Measurements from ENCODE around the gene IGLL5. TPM values are rescaled to one million over a fixed set of nuclear protein-coding genes. Genes with fewer than 3 reads are reported as not detected.

IGLL5 gene
- total RNA-seq, 1 donor from 2014 or later = not detected

GRCh38 chr22:22863001-22863400 lies 24.6 kb upstream of the IGLL5 start:
- DNase-seq (ENCODE audit: low read depth) = no peak

DNA sequence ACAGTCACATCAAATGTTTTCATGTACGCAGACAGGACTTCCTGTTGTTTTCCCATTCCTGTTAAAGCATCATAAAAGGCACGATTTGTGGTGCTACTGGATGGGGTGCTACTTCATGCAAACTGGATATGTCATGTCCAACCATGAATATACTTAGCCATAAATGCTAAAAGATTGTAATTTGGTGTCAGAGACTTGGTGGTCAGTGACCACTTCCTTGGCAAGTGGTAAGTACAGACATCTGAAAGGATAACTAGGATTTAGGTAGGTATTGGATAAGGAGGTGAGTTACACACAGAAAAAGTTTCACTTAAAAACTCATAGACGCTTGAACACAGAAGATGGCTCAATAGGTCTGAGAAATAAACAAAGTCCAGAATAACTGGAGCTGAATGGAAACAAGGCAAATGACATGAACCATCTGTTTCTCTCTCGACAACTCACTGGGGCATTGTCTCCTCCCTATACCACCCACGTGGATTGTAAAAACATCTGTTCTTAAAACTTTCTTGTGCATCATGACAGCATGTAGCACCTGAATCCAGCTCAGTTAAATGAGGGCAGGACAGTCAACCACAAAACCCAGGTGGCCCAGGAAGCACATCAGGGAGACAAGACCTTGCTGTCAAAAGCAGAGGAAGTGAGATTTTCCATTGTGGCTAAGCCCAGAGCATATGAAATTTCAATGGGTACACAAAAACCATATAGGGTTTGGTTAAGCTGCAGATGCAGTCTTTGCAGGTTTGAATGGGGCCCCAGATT lies 22.1 kb upstream of the IGLL5 start:
- DNase-seq (ENCODE audit: low read depth) = no peak

DNA sequence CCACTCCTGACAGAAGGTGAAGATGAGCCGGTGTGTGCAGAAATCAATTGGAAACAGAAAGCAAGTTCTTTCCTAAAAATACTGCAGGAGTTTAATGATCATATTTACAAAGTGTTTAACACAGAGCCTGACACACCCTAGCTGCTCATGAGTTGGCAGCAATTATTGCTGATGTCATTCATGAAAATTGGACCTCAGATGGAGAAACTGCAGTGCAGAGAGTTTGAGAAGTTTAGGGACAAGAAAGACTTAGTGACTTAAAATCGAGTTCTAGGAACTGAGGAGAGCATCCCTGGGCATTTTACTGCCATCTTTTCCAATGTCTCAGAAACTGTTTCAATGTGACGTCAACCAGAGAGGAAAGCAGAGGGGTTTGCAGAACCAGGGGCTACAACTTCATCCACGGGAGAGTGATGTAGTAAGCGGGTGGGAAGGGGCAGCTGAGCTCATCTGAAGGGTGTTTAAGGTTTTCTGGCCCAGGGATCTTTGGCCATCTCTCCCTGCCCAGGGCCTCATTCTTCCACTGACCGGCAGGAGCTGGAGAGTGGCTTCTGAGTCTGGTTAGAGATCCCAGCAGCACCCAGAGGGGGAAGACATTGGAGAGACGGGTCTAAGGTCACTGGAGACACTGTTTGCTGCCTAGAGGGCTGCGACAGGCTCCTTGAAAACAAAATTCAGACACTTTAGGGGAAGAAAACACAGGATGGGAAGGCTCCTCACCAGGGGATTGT lies 21.1 kb upstream of the IGLL5 start:
- no peak for DNase-seq (ENCODE audit: low read depth)

DNA sequence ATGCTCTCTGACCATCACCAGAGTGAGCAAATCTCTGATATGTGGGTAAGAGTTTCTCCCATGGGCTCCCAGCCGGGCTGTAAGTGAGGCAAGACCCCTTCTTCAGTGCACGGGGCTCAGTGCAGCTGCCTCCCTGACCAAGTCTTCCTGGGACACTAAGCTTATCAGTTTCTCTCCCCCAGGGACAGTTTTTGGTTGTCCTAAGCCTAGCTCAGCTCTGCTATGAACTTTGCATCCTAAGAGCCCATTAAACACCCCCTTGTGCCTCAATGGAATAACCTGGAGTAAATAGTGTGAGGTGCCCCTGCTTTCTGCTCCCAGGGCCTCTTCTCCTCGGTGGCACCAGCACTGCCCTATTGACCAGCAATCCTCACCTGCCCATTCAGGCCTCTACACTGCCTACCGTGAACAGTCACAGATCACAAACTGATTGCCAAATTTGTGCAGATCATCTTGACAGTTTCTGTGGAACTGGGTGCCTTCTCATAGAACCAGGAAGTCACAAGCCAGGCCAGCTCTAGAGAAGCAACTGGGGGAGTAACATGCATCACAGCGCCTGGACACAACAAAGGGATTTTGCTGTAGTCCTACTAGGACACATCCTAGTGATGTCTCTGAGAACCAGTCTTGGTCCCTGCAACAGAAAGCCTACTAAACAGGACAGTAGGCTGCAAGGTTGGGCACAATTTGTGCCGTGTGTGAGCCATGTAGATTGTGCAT lies 19.5 kb upstream of the IGLL5 start:
- no peak for DNase-seq (ENCODE audit: low read depth)

DNA sequence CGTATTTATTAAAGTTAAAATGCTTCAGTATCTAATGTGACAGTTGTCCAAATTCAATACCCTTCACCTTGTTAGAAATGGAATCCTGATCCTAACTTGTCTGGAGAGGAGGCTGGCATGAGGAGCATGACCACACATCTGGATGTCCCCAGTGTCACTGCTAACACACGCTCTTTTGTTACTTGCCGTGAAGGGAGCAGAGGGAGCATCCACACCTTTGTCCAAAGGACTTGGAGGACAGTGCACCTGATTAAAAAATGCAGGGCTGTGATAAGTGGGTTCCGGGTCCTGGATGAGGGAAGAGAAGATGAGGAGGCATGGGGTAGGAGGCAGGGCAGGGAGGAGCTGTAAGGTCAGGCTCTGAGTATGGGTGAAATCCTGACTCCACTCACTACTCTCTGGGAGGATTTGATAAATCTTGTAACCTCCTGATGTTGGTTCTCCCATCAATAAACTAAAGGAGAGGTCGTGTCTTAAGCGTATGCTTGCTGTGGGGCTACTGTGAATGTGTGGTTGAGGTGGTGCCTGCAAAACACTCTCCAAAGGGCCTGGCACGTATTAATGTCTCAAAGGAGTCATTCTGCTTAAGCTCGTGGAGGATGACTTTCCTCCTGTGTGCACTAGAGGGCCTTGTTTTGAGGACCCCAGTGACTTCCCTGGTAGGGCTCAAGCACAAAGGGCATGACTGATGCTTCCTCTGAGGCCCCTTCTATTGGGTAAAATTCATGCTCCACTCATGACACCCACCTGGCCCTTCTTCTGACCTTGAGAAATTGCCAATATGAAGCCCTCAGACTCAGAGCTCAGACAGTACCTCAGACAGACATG lies 16.8 kb upstream of the IGLL5 start:
- no peak for DNase-seq (ENCODE audit: low read depth)

GRCh38 chr22:22871536-22872278 lies 15.9 kb upstream of the IGLL5 start:
- DNase-seq (ENCODE audit: low read depth) = no peak

DNA sequence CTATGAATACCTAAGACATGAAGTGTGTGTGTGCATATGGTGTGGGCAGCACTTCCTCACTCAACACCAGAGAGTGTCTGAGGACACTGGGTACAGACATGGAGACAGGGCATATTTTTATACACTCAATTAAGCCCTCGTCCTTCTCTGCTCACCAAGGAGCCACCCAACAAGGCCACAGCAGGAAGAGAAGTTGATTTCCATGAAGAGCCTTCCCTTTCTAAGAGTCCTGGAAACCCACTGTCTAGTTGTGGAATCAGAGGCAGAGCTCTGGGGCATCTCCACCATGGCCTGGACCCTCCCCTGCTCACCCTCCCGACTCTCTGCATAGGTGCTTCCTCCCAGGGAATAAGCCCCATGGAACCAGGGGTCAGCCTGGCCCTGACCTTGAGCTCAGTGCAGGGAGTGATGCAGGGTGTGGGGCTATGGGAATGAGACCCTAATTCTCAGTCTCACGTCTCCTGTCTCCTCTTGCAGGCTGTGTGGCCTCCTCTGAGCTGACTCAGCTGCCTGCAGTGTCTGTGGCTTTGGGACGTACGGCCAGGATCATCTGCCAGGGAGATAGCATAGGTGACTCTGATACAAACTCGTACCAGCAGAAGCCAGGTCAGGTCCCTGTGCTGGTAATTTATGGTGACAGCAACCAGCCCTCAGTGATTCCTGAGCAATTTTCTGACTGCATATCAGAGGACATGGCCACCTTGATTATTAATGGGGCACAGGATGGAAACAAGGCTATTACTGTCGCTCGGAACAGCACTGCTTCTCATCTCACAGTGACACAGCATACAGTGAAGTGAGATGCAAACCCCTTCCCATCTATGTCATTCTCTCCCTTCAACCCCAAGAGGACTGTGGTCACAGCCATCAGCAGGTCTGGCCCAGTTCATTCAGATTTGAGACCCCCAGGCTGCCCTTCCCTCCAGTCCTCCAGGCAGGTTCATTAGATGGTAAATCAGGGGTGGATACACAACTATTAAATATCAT lies 14.6 kb upstream of the IGLL5 start:
- no peak for DNase-seq (ENCODE audit: low read depth)

DNA sequence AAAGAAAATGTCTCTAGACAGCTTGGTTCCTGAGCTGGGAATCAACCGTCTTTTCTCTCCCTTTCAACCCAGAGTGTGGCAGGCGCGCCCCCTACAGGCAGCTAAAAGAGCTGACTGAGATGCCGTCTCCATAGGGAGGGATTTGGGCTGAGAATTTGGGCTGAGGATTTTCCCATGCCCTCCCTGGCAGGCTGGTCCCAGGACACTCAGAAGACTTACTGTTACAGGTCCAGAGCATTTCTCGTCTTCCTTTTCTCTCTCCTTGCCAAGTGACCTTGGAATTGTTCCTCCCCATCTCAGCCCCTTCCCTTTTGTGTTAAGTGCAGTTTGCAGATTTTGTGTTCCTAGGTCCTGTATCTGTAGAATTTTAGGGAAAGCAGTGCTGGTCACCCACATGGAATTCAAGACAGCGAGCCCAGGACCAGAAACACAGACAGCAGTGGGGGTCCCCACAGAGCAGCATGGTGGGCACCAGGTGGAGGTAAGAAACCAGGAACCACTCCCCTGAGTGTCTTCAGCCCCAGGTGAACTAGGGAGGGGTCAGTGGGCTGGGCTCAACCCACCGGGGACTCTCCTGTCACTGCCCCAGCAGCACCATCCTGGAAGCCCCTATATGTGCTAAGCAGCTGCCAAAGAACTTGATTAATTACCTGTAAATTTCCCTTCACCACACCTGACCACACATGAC lies 9.9 kb upstream of the IGLL5 start:
- peak; percentile 29 for DNase-seq (ENCODE audit: low read depth)

GRCh38 chr22:22878211-22878570 lies 9.4 kb upstream of the IGLL5 start:
- no peak for DNase-seq (ENCODE audit: low read depth)

- DNase-seq (ENCODE audit: low read depth) = no peak
Measured at GRCh38 chr22:22878801-22879674, 8.6 kb upstream of the IGLL5 start.

GRCh38 chr22:22879675-22880155 lies 7.9 kb upstream of the IGLL5 start:
- no peak for DNase-seq (ENCODE audit: low read depth)

GRCh38 chr22:22880645-22881044 lies 7.0 kb upstream of the IGLL5 start:
- no peak for DNase-seq (ENCODE audit: low read depth)

DNA sequence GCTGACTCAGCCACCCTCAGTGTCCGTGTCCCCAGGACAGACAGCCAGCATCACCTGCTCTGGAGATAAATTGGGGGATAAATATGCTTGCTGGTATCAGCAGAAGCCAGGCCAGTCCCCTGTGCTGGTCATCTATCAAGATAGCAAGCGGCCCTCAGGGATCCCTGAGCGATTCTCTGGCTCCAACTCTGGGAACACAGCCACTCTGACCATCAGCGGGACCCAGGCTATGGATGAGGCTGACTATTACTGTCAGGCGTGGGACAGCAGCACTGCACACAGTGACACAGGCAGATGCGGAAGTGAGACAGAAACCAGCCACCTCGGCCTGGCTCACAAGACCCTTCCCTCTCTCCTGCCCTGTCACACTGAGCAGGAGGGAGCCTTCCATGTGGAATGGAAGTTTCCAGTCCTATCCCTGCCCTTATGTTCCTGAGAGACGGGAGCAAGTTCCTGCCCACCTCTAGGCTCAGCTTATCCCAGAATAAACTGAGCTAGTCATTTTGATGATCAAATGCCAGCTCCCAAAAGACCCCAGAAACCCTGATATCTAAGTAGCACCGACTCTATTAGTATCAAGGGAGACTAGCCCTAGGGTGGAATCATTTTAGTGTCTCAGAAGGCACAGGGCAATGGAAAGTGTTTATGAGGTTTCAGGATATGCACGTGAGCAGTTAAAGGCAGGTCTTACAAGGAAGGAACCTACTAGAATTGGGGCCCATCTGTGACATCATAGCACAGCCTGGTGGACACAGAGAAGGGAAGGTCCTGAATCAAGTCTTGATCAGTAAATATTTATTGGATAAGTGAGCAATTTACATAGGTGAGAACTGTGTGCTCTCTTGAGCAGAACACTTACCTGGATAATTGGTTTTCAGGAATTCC lies 6.3 kb upstream of the IGLL5 start:
- no peak for DNase-seq (ENCODE audit: low read depth)

DNA sequence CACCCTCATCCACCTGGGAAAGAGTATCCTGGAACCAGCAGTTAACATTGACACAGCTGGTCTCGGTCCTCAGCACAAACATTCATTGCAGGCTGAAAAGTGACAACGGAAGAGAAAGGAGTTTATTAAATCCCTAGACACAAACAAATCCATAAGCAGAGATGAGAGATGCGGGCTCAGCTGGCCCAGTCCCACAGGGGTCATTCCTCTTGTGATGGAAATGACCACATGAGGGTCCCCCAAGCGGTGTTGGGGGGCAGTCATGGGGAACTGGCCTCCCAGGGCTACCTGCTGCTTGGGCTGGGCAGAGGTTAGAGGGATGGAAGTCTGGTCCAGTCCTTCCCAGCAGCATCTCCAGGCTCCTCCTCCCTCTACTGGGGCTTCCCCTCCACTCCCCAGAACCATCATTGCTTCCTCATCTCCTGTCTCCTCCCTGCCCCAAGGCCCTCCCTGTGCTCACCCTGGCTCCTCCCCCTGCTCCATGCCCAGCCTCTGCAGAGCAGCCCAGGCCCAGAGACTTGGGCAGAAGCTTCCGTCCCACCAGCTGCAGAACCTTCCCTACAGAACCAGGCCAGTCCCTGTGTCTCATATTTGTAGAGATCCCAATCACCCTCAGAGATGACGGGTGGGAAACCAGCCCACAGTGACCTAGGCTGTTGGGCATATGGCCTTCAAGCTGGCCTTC lies 5.4 kb upstream of the IGLL5 start:
- DNase-seq (ENCODE audit: low read depth) = no peak

GRCh38 chr22:22883090-22883727 lies 4.4 kb upstream of the IGLL5 start:
- DNase-seq (ENCODE audit: low read depth) = no peak

Data from renal cortical epithelial cell (primary cell).